ENCODE results near the gene PWP1. TPM values are rescaled to one million over a fixed set of nuclear protein-coding genes. Genes with fewer than 3 reads are reported as not detected.

The PWP1 gene
- total RNA-seq, 1 donor from 2014 or later = 168 TPM

DNA sequence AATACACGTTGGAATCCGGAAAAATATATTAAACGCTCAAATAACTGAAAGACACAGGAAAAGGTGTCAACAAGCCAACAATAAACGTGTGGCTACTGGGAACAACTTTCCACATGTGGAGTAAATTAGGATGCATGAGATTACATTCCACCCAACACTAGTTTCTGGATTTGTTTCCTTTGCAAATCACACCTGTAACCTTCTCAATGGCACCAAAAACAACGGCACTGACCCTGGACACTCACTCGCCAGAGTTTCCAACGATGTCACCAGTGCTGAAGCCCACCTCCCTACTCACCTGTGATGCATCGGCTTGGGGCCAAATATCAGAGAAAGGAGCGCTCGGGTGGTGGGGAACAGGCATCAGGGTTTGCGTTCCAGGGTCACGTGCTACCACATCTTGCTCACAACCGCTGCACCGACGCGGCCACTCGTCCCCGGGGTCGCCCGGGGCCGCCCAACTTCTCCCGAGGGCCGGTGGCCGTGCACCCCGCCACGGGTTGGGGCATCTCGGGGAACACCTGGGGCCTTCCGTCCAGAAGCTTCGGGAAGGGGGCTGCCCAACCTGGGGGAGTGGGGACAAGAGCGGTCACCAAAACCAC lies 74.7 kb downstream of the PWP1 start:
- H3K4me3 ChIP-seq (ENCODE audit: low read depth, low read length) = peak overlapping the region; percentile 65
- no peak for DNase-seq (ENCODE audit: low read depth)
- TF ChIP-seq, protein P1, sequence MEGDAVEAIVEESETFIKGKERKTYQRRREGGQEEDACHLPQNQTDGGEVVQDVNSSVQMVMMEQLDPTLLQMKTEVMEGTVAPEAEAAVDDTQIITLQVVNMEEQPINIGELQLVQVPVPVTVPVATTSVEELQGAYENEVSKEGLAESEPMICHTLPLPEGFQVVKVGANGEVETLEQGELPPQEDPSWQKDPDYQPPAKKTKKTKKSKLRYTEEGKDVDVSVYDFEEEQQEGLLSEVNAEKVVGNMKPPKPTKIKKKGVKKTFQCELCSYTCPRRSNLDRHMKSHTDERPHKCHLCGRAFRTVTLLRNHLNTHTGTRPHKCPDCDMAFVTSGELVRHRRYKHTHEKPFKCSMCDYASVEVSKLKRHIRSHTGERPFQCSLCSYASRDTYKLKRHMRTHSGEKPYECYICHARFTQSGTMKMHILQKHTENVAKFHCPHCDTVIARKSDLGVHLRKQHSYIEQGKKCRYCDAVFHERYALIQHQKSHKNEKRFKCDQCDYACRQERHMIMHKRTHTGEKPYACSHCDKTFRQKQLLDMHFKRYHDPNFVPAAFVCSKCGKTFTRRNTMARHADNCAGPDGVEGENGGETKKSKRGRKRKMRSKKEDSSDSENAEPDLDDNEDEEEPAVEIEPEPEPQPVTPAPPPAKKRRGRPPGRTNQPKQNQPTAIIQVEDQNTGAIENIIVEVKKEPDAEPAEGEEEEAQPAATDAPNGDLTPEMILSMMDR (conservative IDR thresholded peaks at IDR 0.05; ENCODE audit: low read depth, low read length) = no peak

DNA sequence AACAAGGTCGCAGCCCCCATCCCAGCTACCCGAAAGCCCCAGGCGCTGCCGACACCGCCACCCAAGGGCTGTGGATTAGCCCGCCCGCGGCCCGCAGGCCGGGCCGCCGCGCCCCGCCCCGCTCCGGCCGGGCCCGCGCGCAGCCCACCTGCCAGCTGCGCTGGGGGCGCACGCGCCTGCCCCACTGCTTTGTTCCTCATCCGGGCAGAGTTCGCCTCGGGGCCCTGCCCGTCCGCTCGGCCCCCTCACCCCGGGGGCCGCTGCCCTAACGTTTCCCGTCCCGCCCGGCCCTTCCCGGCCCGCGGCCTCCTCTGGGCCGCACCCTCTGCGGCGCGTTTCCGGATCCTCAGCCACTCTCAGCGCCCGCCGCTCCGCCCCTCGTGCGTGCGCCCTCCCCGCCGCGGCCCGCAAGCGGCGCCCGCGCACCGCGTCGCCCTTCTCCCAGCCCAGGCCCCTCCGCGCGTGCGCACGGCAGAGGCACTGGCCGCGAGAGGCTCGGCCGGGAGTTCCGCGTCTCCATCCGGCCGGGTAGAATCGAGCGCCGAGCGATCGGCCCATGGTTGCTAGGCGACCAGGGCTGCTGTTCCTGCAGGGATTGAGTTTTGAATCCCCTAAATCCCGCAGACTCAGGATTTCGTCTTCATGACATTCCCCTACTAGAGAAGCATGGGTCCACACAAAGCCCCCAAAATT lies 75.4 kb downstream of the PWP1 start, which contains the start of gene PRDM4:
Gene PRDM4 (minus strand): TSS at position 329 of the 693 bp plus-strand sequence. CDS start 622 bp downstream, outside the sequence.
- DNase-seq (ENCODE audit: low read depth) = no peak
- TF ChIP-seq, protein P1 (conservative IDR thresholded peaks at IDR 0.05; ENCODE audit: low read depth, low read length) = peak; percentile 26
- H3K4me3 ChIP-seq (ENCODE audit: low read depth, low read length) = peak within 1 kb of the TSS; percentile 65

DNA sequence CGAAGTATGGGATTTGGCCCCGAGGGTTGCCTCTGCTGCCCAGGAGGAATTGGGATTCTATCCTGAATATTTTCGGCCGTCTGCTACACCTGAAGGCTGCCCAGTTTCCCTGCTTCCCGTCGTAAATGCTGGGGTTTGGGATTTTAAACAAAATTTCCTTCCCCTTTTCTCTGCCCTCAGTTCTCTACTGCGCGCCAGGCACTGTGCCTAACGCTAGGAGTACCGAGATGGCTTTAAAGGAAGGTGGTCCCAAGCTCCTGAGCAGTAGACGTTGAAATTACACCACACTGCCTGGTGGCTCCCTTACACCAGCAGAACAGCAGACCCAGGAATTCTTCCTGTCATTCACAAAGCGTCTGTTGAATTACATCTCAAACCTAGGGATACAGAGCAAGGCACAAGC lies 75.9 kb downstream of the PWP1 start:
- peak overlapping the region; percentile 65 for H3K4me3 ChIP-seq (ENCODE audit: low read depth, low read length)
- TF ChIP-seq, protein P1 (conservative IDR thresholded peaks at IDR 0.05; ENCODE audit: low read depth, low read length) = no peak
- DNase-seq (ENCODE audit: low read depth) = no peak

Other genes with a start within 250 kb of the PWP1 start
- 22.8 and 34.1 TPM in 2 replicates for gene PRDM4, start 75.3 kb downstream of the PWP1 start, total RNA-seq
- gene ASCL4, start 88.9 kb downstream of the PWP1 start, total RNA-seq = not detected in 2 replicates

Data from epithelial cell of proximal tubule (primary cell).